Heart left ventricle (tissue), 13 donors: ENCODE data around the gene DAB1.

ENCODE experiments used
- CTCF ChIP-seq, 12 donors: fragments of 200-600 bp; sonication (generic) in 4 of 12; IDR thresholded peaks; one replicate each; pipeline versions ENCODE4 v1.5.0 to v1.8.0; 2018 to 2022; ENCODE audit warnings: antibody characterized with exemption in 12 of 12, mild to moderate bottlenecking in 5 of 12
- POLR2A ChIP-seq, 2 donors: fragments of 450-650 bp; IDR thresholded peaks; one replicate each; pipeline ENCODE4 v1.6.1; 2017; ENCODE audit warnings: antibody characterized with exemption in 2 of 2, mild to moderate bottlenecking in 2 of 2, moderate library complexity in 2 of 2
- donor health status: ischemic (EF 13 %, LVEDD 7.1; RV severe dilation, severe dysfunction).
- donor health status: DM: no; HTN: yes; CAD: no.
- donor health status: DM: no; HTN: no; CAD: no.
- donor health status: ischemic (EF 25% LVEDD 6.9; RV normal size, moderate dysfunction).
- donor health status: ischemic (EF 25% LVEDD 5.7; RV mildly dilated, moderate dysfunction).
- donor health status: ischemic (EF 35%, LVEDD 5.7; RV mildly dilated, moderate dysfunction).
- donor health status: nonischemic (EF 11% LVEDD 7.7; RV severe dilation, severe dysfunction).
- donor health status: DM: yes; HTN: yes; CAD: no.
- donor health status: PGD.
- donor health status: ischemic (EF 29% LVEDD 5.4; RV normal size, mild dysfunction).
- donor health status: nonischemic (EF 23%, LVEDD 6.1; RV moderate dilation, normal function).

- no peak for TF ChIP-seq CTCF (IDR thresholded peaks at IDR 0.05)
- no peak for TF ChIP-seq POLR2A (IDR thresholded peaks at IDR 0.05)
Measured at GRCh38 chr1:57102561-57103326, 321.1 kb downstream of the DAB1 start.
